ENCODE measurements around the gene ANK2.
"Not testable (repeated sequence)": the region's sequence is repeated elsewhere in the genome, so short reads cannot be mapped to it uniquely, and the experiment has no call there.

ANK2 gene

DNA sequence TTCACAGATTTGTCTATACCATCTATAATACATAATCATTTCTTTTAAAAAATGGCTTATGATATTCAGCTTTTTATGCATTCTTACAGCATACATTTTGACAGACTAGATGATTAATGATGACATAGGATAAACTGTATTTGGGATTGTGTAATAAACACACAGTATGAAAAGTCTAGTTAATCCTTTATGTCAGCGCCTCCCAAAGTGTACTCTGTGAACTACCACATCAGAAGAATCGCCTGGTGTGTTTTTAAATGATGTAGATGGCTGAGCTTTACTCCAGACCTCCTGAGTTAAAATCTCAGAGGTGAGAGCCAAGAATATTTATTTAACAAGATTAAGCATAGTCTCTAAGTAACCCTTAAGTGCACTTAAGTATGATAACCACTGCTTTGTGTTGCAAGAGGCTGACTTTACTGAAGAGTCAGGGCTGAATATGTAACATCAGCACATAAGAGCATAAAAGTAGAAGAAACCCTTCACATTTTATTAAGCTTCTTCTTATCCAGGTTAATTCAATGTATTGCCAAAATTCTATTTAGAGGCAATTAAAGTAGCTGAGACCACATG, 104.2 kb downstream of the ANK2 start:
- no peak for DNase-seq (ENCODE audit: low read depth)

GRCh38 chr4:113154281-113154680, 104.8 kb downstream of the ANK2 start:
- no peak for DNase-seq (ENCODE audit: low read depth)

DNA sequence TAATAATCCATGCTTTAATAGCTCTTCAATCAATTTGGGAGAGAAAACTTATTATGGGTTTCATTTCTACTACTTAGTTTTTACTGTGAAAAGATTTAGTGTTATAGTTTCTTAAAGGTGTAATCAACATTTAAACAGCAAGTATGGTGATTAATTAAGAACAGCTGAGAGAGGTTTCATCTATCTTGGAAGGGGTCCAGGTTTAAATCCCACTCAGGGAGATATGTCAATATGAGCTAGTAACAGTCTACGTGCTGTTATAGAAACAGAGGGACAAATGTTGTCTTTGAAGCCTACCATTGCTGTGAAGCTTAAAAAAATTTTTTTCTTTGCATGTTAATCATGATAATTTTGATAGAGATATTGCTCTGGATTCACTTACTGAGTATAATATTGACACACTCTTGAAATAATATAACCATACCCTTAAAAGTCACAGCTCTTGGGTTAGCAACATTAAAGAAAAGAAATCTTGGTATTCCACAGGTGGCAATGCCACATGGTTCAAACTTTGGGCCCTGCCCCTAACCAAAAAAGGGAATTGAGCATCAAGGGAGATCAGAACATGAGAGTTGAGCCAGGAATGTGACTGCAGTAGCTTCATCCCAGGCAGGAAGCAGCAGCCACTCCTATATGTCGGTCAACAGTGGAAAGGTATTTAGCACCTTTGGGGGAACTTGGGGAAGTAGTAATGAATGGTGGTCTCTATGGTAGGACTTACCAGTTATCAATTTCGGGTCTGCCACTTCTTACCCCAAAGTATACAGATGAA, 107.8 kb downstream of the ANK2 start:
- DNase-seq (ENCODE audit: low read depth): no peak

GRCh38 chr4:113159942-113160545, 110.6 kb downstream of the ANK2 start:
- DNase-seq (ENCODE audit: low read depth): no peak

DNA sequence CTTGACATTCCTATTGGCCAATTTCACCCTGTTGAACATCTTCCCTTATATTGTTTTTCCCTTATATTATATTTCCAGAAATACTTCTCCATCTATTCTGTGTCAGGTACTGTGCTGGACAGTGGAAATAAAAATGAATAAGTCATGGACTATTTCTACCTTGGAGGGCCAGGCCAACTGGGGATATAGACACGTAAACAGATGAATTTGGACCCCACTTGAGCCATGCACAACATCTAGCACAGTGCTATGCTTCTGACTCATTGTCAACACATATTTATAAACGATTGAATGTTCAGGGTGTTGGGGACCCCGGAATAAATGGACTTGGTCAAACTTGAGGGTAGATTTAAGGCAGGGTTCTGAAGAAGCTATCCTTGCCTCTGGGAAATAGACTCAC, 111.1 kb downstream of the ANK2 start:
- no peak for DNase-seq (ENCODE audit: low read depth)

DNA sequence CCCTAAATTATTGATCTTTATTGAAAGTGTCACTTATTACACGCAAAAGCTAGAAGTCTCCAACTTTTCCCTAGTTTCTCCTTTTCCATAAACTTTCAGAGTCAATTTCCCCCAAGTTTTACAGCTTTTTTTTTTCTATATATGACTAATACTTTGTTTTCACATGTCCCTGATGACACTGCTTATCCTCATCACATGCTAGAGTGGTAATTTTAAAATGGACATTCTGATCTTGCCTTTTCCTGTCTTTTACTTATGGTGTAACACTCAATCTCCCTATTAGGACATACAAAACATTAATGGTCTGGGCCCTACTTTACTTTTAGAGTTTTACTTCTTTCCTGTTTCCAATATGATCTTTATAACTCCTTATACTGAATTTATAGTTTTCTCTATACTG, 112.6 kb downstream of the ANK2 start:
- no peak for DNase-seq (ENCODE audit: low read depth)

DNA sequence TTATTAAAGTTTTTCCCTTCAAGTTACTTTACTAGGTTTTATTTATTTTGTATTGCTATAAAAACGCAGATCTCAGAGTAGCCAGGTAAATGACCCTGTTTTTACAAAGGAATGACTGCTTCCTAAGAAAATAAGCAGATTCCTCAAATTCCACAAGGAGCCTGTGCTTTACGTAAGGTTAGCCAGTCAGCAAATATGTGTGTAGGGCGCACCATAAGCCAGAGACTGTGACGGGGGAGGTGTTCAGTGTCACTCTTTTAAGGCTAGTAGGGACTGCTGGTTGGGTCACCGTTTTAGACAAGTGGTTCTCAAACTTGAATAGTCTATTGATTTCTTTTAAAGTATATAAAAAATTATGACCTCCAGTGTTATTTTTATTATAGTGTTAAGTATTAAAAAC, 119.9 kb downstream of the ANK2 start:
- DNase-seq (ENCODE audit: low read depth): no peak

DNA sequence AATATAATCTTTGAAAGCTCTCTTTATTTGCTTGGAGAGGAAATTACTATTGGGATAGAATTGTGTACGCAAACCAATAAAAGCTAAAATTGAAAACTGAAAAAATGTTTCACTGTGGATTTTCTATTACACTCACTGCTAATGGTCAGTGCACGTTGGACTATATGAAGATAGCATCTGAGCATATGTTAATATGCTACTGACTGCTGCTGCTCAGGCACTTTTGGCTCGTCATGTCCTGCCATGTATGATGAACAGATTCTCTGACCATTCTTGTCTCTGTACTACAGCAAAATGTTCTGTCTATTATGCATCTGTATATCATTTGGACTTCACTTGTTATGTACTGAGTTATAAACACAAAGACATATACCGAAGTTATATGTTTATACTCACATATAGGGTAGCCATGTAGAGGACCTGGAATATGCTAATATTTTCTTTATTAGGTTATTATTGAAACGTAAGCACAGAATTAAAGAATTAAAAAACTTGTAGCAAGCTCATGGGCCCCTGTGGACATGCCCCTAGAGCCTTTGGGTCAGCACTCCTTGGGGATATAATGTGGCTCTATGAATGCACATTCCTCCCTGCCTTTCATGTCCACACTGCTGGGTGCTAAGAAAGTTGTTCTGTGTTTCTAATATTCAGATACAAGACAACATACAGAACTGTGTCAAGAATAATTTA, 120.8 kb downstream of the ANK2 start:
- no peak for DNase-seq (ENCODE audit: low read depth)

GRCh38 chr4:113170805-113171468, 121.5 kb downstream of the ANK2 start:
- no peak for DNase-seq (ENCODE audit: low read depth)

DNA sequence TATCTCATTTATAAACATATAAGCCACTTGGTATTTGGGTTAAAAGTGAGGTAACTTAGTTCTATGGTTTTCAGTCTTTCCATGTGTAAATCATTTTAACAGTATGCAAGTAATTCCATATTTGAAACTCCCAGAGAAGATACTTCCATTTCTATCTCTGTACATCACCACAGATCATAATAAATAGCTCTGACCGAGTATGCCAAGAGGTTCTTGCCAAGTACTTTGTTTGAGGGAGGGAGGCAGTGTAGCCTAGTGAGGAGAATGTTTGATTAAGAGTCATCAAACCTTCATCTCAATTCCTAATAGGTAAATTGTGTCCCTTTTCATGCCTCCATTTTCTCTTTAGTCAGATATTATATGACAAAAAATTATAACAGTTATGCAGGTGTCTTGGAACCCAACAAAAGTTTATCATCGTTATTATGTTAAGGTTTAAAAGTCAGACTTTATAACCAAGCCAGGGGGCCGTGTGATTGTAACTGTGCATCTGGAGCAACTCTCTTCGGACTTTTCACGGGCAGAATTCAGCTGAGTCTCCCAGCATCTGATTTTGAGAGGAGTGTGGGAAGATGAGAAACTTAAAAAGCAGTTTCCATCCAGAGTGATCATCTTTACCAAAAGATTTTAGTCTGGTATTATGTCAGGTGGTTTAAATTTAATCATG, 123.8 kb downstream of the ANK2 start:
- DNase-seq (ENCODE audit: low read depth): no peak

- no peak for DNase-seq (ENCODE audit: low read depth)
Measured at GRCh38 chr4:113173793-113174264, 124.4 kb downstream of the ANK2 start.

GRCh38 chr4:113179091-113179490, 129.6 kb downstream of the ANK2 start:
- no peak for DNase-seq (ENCODE audit: low read depth)

DNA sequence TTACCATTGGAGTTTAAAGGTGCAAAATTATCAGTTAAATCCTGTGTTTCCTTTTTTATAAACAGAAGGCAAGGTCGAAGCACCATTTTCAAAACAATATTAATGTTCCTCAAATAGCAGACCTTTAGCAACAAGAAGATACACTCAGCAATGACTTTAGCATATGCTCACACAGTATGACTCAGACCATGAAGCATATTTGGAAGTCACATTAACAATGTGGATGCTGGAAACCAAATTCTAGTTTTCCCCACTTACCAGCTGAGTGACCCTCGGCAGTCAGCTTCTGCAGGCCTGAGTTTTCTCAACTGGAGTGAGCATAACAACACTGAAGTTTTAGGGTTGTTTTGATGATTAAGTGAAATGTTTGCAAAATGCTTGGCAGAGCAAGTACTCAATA, 130.5 kb downstream of the ANK2 start:
- DNase-seq (ENCODE audit: low read depth): no peak

GRCh38 chr4:113181289-113182007, 132.0 kb downstream of the ANK2 start:
- no peak for DNase-seq (ENCODE audit: low read depth)

DNA sequence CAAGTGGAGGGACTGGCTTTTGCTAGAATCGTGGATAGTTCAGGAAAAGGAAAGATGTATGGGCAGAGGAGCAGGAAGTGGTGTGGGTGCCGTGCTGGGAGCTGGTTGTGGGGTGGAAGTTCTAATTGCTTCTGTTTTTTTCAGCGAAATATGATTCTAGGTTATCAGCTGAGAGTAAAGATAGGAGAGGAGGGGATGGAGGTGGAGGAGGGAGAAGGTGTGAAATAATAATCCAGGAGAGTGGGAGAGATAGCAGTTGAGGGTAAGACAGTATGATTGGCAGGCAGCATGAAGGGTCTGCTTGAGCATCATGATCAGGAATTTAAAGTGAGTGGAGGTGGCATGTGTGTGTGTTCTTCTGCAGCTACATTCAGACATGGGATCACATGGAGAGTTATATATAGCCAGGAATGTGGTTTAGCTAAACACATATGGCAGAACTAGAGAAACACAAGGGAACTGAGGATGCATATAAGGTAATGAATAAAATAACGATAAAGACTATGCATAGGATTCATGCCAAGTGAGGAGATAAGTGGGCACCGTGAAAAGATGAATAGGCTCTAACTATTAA, 133.7 kb downstream of the ANK2 start:
- DNase-seq (ENCODE audit: low read depth): no peak

DNA sequence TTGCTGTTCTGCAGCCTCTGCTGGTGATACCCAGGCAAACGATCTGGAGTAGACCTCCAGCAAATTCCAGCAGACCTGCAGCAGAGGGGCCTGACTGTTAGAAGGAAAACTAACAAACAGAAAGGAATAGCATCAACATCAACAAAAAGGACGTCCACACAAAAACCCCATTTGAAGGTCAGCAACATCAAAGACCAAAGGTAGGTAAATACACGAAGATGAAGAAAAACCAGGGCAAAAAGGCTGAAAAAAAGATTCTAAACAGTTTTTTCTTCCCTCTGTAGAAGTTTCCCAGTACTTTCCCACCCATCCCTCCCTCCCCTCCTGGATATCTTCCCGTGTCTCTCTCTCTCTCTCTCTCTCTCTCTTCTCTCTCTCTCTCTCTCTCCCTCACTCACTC, 136.8 kb downstream of the ANK2 start:
- not testable (repeated sequence) for DNase-seq (ENCODE audit: low read depth)

DNA sequence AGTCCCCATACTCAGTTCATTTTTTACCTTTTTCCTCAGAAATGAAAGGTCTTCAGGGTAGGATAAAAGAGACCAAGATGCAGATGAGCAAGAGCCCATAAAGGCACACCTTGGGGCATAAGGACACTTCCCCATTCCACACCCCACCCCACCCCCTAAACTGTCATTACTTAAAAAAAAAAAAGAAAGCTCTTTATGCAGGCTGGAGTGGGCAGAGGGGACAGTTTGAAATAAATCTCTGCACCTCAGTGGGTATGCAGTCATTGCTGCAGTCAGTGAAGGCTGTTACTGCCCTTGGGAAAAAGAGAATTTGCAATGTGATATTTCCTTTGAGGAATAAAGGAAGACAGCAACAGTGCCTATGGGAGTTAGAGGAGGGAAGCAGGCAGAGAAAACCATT, 137.5 kb downstream of the ANK2 start:
- no peak for DNase-seq (ENCODE audit: low read depth)

GRCh38 chr4:113187358-113187757, 137.9 kb downstream of the ANK2 start:
- no peak for DNase-seq (ENCODE audit: low read depth)

DNA sequence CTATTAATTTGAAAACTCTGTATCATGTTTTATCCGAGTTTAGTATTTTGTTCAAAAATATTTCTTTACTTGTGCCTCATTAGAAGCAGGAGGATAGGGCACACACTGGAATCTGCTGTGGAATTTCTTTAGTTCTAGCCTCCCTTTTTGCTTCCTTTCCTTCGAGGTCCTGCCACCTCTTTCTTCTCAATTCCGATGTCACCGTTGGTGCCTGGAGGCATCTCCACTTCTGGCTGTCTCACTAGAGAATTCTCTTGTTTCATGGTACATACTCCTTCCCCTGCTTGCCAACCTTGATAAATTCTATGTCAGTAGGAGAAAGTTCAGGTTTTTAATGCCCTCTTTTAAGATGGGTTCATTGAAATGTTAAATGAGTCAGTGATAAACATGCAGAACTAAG, 140.1 kb downstream of the ANK2 start:
- DNase-seq (ENCODE audit: low read depth): no peak

DNA sequence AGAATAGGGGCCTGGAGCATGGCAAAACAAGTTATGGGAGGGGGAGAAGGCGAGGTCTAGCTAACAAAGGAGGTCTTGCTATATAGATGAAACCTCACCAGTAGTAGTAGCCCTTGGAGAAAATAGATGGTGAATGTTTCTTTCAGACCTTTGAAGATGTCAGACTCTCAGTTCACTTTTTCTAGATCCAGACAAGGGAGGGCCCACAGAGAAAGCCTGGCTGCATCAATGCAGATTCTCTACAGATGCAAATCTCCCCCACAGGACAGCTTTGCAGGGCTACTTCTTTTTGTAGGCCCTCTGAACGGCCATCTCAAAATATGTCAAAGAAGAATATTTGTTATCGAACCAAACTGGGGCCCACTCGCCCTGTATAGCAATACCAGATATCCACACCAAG, 159.7 kb downstream of the ANK2 start:
- DNase-seq (ENCODE audit: low read depth): no peak
